Uterine smooth muscle cell (primary cell): Measurements from ENCODE around the gene ANOS1. TPM values are rescaled to one million over a fixed set of nuclear protein-coding genes. Genes with fewer than 3 reads are reported as not detected.

Source experiments
- total RNA-seq: library from RNA; depleted of rRNA; stranded (reverse); fragments of >200 nt; gene quantifications from 2 replicates; pipeline ENCODE4 v1.2.3, GENCODE V29; 2014

The ANOS1 gene, protein sequence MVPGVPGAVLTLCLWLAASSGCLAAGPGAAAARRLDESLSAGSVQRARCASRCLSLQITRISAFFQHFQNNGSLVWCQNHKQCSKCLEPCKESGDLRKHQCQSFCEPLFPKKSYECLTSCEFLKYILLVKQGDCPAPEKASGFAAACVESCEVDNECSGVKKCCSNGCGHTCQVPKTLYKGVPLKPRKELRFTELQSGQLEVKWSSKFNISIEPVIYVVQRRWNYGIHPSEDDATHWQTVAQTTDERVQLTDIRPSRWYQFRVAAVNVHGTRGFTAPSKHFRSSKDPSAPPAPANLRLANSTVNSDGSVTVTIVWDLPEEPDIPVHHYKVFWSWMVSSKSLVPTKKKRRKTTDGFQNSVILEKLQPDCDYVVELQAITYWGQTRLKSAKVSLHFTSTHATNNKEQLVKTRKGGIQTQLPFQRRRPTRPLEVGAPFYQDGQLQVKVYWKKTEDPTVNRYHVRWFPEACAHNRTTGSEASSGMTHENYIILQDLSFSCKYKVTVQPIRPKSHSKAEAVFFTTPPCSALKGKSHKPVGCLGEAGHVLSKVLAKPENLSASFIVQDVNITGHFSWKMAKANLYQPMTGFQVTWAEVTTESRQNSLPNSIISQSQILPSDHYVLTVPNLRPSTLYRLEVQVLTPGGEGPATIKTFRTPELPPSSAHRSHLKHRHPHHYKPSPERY
- 7.9 and 12.5 TPM in 2 replicates for total RNA-seq

DNA sequence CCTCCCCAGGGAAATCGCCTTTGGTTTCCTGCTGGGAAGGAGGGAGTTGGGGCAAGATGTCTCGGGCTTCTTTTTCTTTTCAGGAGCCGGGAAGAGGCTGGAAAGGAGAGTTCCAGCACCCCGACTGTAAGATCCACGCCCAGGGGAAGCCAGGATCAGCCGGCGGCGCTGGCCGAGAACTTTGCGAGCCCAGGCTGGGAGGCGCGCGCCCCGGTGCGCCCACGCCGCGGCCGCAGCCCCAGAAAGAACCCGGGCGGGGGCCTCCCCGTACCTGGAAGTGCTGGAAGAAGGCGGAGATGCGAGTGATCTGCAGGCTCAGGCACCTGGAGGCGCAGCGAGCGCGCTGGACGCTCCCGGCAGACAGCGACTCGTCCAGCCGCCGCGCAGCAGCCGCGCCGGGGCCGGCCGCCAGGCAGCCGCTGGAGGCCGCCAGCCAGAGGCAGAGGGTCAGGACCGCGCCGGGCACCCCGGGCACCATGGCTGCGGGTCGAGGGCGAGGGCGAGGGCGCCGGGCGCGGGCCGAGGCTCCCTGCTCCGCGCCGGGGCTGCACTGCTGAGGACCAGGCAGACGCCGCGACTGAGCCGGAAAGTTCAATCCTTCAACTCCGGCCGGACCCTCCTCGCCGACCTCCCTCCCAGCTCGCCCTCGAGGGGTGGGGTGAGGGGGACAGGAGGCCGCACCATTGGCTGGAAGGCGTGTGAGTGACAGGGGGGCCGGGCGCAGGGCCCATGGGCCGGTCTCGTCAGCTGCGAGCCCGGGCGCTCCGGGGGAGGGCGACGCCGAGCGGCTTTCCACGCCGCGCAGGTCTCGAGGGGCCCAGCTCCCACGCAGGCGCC is at the start of gene ANOS1:
Gene ANOS1 (minus strand): TSS at position 579 of the 837 bp plus-strand sequence. CDS start 101 bp downstream, at position 478.

Other genes with a start within 250 kb of the ANOS1 start
- gene FAM9A, start 69.2 kb upstream of the ANOS1 start, total RNA-seq, result not detected in 2 replicates